Measurements from ENCODE around the gene TNC.
"Not testable (repeated sequence)": the region's sequence is repeated elsewhere in the genome, so short reads cannot be mapped to it uniquely, and the experiment has no call there.

The TNC gene

DNA sequence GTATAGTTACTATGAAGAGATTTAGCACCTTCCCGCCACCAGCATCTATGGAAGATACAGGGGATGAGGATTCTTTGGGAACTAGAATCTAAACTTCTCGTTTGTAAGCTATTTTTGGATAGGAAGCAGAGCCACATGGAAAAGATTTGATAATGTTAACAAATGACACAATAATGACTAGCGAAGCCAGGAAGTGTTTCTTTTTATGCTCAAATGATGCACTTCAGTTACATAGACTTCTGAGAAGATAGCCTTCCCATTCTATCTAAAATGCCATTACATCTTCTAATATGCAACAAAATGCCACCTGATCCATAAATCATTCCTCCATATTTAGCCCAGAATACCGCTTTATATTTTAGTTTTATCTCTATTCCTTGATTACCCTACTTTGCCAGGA, 17.0 kb upstream of the TNC start:
- no peak for DNase-seq

- DNase-seq: no peak
These were observed 15.7 kb upstream of the TNC start for GRCh38 chr9:115133649-115134048.

DNA sequence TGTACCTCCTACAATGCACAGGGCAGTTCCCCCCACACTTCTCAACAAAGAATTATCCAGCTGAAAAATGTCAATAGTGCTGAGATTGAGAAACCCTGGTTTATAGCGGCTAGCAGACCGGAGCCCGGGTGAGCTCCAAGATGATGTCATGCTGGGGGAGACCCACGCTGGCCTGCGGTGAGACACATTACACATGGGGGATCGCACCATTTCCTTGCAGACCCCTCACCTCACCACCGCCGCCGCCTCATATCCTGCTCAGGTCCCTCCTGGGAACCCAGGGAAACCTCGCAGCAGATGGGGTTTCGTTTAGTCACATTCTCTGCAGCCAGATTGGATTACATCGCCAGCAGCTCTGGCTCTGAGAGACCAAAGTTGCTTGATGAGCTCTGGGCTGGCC, 14.7 kb upstream of the TNC start:
- DNase-seq: no peak

- DNase-seq: no peak
These were observed 12.2 kb upstream of the TNC start for GRCh38 chr9:115130176-115130575.

DNA sequence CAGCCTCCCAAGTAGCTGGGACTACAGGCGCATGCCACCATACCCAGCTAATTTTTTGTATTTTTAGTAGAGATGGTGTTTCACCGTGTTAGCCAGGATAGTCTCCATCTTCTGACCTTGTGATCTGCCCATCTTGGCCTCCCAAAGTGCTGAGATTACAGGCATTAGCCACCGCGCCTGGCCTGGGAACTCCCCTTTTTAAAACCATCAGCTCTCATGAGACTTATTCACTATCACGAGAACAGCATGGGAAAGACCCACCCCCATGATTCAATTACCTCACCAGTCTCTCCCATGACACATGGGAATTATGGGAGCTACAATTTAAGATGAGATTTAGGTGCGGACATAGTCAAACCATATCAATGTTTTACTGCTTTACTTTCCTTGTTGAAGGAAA, 10.8 kb upstream of the TNC start:
- not testable (repeated sequence) for DNase-seq

DNA sequence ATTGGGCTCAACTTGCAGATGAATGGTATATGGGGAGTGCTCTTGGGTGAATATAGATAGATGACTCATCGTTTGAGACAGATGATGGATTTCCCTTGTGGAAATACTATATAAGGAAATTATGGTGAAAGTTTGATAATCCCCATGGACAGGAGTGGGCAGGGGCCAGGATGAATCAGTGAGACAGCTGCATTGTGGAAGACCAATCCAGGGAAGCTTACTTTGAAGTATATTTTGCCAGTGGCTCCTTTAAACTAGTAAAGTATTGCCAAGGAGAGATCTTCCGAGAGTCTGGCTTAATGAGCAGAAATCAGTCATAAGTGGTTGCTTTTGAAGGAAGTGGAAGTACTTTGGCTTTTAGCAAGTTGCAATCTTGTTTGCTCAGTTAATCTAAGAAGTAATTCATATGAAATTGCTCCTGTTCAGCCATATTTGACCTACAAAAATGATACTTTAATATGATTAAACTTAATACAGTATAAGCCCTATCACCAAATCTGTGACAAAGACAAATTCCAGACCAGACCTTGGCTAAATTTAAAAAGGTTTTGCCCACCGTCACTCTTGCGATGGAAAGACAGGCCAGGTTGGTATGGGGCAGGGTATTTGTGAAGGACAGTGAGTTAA, 9.3 kb upstream of the TNC start:
- DNase-seq: no peak

- DNase-seq: no peak
These were observed 8.4 kb upstream of the TNC start for GRCh38 chr9:115126404-115126803.

DNA sequence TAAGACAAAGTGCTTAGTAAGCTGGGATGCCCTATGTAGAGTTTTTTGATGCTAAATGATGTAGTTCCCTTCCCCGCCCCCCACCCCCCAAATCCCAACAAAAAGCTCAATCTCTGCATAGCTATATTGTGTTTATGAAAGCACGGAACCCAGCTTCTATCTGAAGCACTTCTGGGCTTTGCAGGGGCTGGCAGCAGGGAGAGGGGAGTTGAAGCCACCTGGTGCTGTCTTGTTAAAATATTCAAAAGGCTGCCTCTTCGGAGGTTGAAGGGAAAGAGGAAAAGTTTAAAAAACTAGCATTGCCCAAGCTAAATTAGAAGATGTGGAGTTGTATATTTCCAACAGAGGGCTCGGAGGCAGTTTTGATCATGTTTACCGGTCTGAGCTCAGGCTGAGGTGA, 5.0 kb upstream of the TNC start:
- no peak for DNase-seq

DNA sequence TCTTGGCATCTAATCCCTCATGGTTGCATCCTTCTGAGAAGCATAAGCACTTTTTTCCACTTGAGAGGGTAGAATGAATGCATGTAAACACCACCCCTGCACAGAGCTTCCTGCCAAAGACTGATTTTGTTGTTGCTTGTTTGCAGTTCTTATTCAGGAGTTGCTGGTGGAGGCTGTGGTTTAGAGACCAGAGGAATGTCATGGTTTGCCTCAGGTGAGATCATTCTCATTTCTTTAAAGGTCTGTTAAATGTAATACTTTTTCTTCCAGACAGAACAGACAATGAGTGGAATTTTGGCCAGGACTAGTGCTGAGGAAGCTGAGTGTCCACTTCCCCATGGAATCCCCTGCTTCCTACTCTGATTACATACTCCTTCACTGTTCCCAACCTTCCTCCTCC, 3.2 kb upstream of the TNC start:
- DNase-seq: no peak

GRCh38 chr9:115118879-115119218, 892 bp upstream of the TNC start:
- DNase-seq: no peak

GRCh38 chr9:115116421-115117284, 1.3 kb downstream of the TNC start:
- DNase-seq: no peak

DNA sequence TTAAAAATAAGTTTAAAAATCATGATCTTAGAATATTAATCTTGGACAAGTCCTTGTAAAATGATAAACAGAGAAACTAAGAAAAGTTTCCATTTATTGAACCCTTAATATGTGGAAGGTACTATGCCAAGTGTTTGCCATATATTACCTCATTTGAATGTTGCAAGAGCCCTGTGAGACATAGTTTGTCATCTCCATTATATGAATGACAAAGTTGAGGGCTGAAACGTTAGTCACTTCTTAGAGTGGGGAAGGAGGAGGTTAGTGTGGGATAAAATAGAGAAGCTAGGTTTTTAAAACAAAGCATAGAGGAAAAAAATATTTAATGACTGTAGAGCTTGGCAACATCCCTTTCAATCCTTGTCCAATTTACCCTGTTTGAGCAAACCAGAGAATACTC, 2.0 kb downstream of the TNC start:
- DNase-seq: no peak

GRCh38 chr9:115115117-115115880, 2.7 kb downstream of the TNC start:
- DNase-seq: no peak

GRCh38 chr9:115114546-115114945, 3.4 kb downstream of the TNC start:
- DNase-seq: no peak

DNA sequence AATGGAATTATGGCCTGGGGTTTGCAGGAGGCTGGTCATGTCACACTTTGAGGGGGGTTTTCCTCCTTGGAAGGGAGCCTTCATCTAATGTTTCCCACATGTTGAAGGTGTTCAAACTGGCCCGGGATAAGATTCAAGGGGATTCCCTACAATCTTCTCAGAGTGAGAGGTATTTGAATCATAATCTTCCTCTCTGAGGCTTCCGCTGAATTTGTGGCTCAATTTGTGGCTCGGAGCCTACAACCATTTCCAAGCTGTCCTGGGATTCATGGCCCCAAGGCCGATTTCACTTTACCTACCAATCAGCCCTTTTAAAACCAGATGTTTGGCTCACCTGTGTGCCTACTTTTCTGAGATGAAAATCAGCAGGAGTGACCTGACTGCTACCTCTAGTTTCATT, 3.9 kb downstream of the TNC start:
- DNase-seq: no peak

- DNase-seq: no peak
These were observed 6.1 kb downstream of the TNC start for GRCh38 chr9:115111874-115112273.

DNA sequence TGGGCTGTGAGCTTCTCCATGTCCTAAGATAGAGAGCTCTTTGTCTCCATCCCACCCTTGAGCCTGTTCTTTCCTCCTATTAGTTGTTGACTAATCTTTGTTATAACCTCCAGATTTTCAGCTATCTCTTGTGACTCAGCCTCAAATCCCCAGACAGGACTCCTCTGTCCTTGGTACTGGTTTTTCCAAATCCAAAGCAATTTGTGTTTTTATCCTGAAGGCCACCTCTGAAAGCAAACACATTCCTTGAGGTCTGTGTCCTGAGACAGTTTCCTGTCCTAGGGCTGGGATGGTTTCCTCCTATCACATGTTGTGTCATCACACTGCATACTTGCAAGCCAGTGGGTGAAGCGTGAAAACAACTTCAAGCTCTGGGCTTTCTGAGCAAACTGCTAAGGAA, 8.5 kb downstream of the TNC start:
- no peak for DNase-seq

- no peak for DNase-seq
These were observed 10.3 kb downstream of the TNC start for GRCh38 chr9:115107701-115108100.

GRCh38 chr9:115106642-115107041, 11.3 kb downstream of the TNC start:
- DNase-seq: no peak

DNA sequence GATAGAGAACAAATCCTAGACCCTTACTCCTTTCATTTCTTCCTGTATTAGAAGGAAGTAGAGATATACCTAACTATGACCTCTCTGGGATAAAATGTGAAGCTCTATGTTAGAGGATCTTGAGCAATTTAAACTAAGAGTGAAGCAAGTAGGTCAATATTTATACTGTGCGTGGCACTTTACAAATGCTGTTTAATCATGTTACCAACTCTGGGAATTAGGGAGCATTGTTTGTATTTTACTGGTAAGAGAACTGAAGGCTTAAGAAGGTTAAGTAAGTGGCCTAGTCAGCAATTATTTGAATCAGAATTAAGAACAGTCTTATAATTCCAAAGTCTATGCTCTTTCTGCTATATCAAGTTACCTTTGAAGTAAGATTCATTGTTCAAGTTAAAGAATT, 12.0 kb downstream of the TNC start:
- no peak for DNase-seq

DNA sequence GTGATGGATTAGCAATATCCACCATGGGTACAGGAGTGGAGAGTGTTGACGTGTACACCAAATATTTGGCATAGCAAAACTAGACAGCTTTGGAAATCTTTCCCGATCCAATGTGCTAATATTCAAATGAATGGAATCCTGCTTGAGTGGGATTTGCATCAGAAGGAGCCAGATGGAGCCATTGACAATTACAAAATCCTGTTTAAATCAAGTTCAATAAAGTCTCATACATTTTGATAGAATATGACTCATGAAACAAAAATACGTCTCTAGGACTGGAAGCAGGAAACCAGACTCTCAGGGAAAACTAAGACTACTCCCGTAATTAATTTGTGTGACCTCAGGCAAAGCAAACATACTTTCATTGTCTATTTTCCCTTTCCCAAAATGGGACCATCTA, 13.0 kb downstream of the TNC start:
- no peak for DNase-seq

DNA sequence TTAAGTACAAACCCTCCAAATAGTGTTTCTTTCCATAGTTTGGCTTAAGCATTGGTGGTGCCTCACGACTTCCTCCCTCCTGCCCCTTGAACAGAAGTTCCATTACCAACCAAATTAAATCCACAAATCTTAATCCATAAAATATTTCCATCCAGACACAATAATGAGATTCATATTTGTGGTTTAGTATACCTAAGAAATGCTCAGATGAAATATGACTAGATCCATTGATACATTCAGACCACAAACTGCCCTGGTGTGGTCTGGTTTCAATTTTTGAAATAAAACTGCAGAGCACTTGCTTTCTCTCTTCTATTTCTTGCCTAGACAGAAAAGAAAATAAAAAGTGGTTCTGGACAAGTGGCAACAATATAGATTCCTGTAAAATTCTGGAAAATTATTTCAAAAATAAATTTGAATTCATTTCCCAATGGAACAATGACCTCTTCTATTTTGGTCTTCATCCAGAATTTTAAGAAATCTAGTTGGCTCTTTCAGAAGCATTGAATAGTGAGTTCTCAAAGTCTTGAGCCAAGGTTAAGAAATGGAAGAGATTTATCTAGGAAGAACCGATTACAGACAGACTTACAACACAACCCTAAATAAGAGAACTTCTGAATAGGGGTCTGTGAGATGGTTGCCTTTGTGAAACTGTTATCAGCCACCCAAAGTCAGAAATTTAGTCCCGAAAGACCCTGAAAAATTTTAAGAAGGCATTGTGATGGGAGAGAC, 14.0 kb downstream of the TNC start:
- no peak for DNase-seq

GRCh38 chr9:115099901-115100300, 18.1 kb downstream of the TNC start:
- no peak for DNase-seq
